Endothelial cell of umbilical vein (primary cell): ENCODE results near the gene CNGB1. TPM values are rescaled to one million over a fixed set of nuclear protein-coding genes. Genes with fewer than 3 reads are reported as not detected.

Experiments
- BruUV-seq: library from RNA; stranded (reverse); fragments of 400-500 nt; replicated peaks from 2 replicates; lab custom pipeline; 2021; lab: Mats Ljungman, UMichigan
- CTCF ChIA-PET: fragments of 300-600, 350-600 bp; sonication (Branson Sonifier 250); formaldehyde crosslinking; loops from one replicate; lab custom pipeline; 2021; ENCODE audit warnings: antibody characterized with exemption, inconsistent platforms; lab: Charles Lee
- POLR2A ChIA-PET: fragments of 300-600, 350-600 bp; sonication (Branson Sonifier 250); formaldehyde crosslinking; loops from one replicate; lab custom pipeline; 2021; ENCODE audit warnings: antibody characterized with exemption, inconsistent platforms; lab: Charles Lee
- DNase-seq: peaks from one replicate; pipeline ENCODE4 v3.0.0-alpha.2; 2011; ENCODE audit warnings: low read depth, low spot score
- FAIRE-seq: peaks from 2 replicates; lab custom pipeline; 2011; peaks lifted over from hg19 to GRCh38; lab: Jason Lieb, UNC
- H2AFZ ChIP-seq: 2 replicates; pipeline ENCODE4 v1.6.0; 2012; ENCODE audit warnings: low read depth, low read length, control low read depth, inconsistent platforms
- H3K27ac ChIP-seq: 2 replicates; pipeline ENCODE4 v1.5.1; 2011; ENCODE audit warnings: low read depth, mild to moderate bottlenecking, control low read depth, low read length, moderate library complexity; ENCODE audit not compliant: insufficient read depth
- H3K27me3 ChIP-seq, 2 experiments: 2 replicates each; pipeline versions ENCODE4 v1.6.0 to v1.6.1; 2011; ENCODE audit warnings: low read length in 2 of 2, mixed read lengths in 1 of 2; ENCODE audit not compliant: control insufficient read depth in 2 of 2, insufficient read depth in 2 of 2
- H3K36me3 ChIP-seq, 2 experiments: 2 replicates in 1 of 2; 3 replicates in 1 of 2; pipeline ENCODE4 v1.5.1; 2011; ENCODE audit warnings: low read length in 2 of 2, mild to moderate bottlenecking in 1 of 2, moderate library complexity in 1 of 2; ENCODE audit not compliant: control insufficient read depth in 2 of 2, insufficient read depth in 2 of 2; ENCODE audit errors: extremely low read depth in 1 of 2
- H3K4me1 ChIP-seq: 3 replicates; pipeline ENCODE4 v1.5.1; 2011; ENCODE audit warnings: mild to moderate bottlenecking, low read length; ENCODE audit not compliant: control insufficient read depth, insufficient read depth; ENCODE audit errors: extremely low read depth
- H3K4me2 ChIP-seq: 2 replicates; pipeline ENCODE4 v1.6.1; 2011; ENCODE audit warnings: low read length, control low read depth, mixed read lengths; ENCODE audit not compliant: insufficient read depth
- H3K4me3 ChIP-seq, 3 experiments: fragments of 200-600 bp in 1 of 3; sonication (generic), shearing (Covaris generic) in 1 of 3; replicated peaks in 1 of 3; 2 replicates each; pipeline ENCODE4 v1.5.1; 2011 to 2016; ENCODE audit warnings: control low read depth in 3 of 3, low read length in 3 of 3, mild to moderate bottlenecking in 2 of 3, inconsistent platforms in 1 of 3, low read depth in 1 of 3, moderate library complexity in 1 of 3; ENCODE audit not compliant: insufficient read depth in 1 of 3
- H3K79me2 ChIP-seq: 2 replicates; pipeline ENCODE4 v1.6.0; 2012; ENCODE audit warnings: low read length, inconsistent platforms; ENCODE audit not compliant: control insufficient read depth, insufficient read depth
- H3K9ac ChIP-seq: replicated peaks from 2 replicates; pipeline ENCODE3; 2011; ENCODE audit warnings: low read length, control low read depth; ENCODE audit not compliant: insufficient read depth; ENCODE audit errors: extremely low read depth
- H3K9me1 ChIP-seq: replicated peaks from 3 replicates; pipeline ENCODE4 v1.6.0; 2011; ENCODE audit warnings: mild to moderate bottlenecking, low read length; ENCODE audit not compliant: control insufficient read depth, insufficient read depth; ENCODE audit errors: extremely low read depth
- H3K9me3 ChIP-seq: replicated peaks from 2 replicates; pipeline ENCODE4 v1.5.1; 2012; ENCODE audit warnings: low read length, inconsistent platforms; ENCODE audit not compliant: control insufficient read depth, insufficient read depth
- H4K20me1 ChIP-seq: replicated peaks from 2 replicates; pipeline ENCODE3; 2011; ENCODE audit warnings: mild to moderate bottlenecking, low read length; ENCODE audit not compliant: control insufficient read depth, insufficient read depth; ENCODE audit errors: extremely low read depth
- EZH2 ChIP-seq: IDR thresholded peaks from 2 replicates; pipeline ENCODE4 v1.6.1; 2012; ENCODE audit warnings: borderline replicate concordance, low read depth, mild to moderate bottlenecking, moderate library complexity, low read length, inconsistent platforms; ENCODE audit not compliant: severe bottlenecking
- FOS ChIP-seq: IDR thresholded peaks from 2 replicates; pipeline ENCODE4 v1.6.1; 2011; ENCODE audit warnings: mild to moderate bottlenecking, low read length, moderate library complexity, borderline replicate concordance; ENCODE audit not compliant: insufficient read depth
- GATA2 ChIP-seq: IDR thresholded peaks from 2 replicates; pipeline ENCODE4 v1.7.0; 2011; ENCODE audit warnings: low read depth, mild to moderate bottlenecking, moderate library complexity, mixed read lengths, low read length; ENCODE audit not compliant: insufficient read length, insufficient read depth
- JUN ChIP-seq: IDR thresholded peaks from 2 replicates; pipeline ENCODE4 v1.6.1; 2011; ENCODE audit warnings: borderline replicate concordance, low read depth; ENCODE audit not compliant: insufficient read length, insufficient read depth
- MYC ChIP-seq: IDR thresholded peaks from one replicate; pipeline ENCODE4 v1.6.1; 2011; ENCODE audit warnings: mild to moderate bottlenecking, low read depth, low read length
- POLR2A ChIP-seq: IDR thresholded peaks from 2 replicates; pipeline ENCODE4 v1.6.1; 2012; ENCODE audit warnings: low read depth, mild to moderate bottlenecking, control low read depth, low read length
- POLR2AphosphoS5 ChIP-seq: IDR thresholded peaks from 2 replicates; pipeline ENCODE4 v1.6.1; 2012; ENCODE audit warnings: low read depth, mild to moderate bottlenecking, control low read depth, low read length, moderate library complexity; ENCODE audit not compliant: insufficient read depth
- dilution Hi-C: fragments of 300-500 bp; cut with MboI; formaldehyde crosslinking; loops from one replicate; pipeline ENCODE4 v1.15.0; 2019; ENCODE audit warnings: low sequenced_read_pairs; ENCODE audit not compliant: extremely low pct_ligation_motif_present
- intact Hi-C: fragments of 100-400 bp; cut with micrococcal nuclease; formaldehyde crosslinking; loops from one replicate; pipeline ENCODE4 v1.10.0; 2022
- polyA plus RNA-seq, 4 experiments: library from polyadenylated mRNA; depleted of rRNA in 3 of 4; stranded (reverse) in 3 of 4; unstranded in 1 of 4; fragments of >200 nt; gene quantifications; 2 replicates each; pipeline versions ENCODE4 v1.2.1 to v1.2.3, GENCODE V29; 2011 to 2012; ENCODE audit warnings: missing spikeins in 1 of 4
- total RNA-seq: library from RNA; stranded (reverse); gene quantifications from 2 replicates; pipeline ENCODE4 v1.2.3, GENCODE V29; 2021
- TF ChIP-seq, protein P1 (sequence below), 2 donors: IDR thresholded peaks; 1 replicate in 1 of 2; 2 replicates in 1 of 2; pipeline ENCODE4 v1.5.1; 2011; ENCODE audit warnings: low read length in 2 of 2, mild to moderate bottlenecking in 2 of 2, moderate library complexity in 2 of 2, control low read depth in 1 of 2, inconsistent platforms in 1 of 2, low read depth in 1 of 2; ENCODE audit not compliant: insufficient read depth in 1 of 2; ENCODE audit errors: extremely low read depth in 1 of 2
- TF ChIP-seq, protein P2 (sequence below): IDR thresholded peaks from 2 replicates; pipeline ENCODE4 v1.6.1; 2011; ENCODE audit not compliant: insufficient read depth, insufficient read length

Gene CNGB1
- total and polyA plus RNA-seq, 2 donors (not counting 3 experiments of a cell fraction or from before 2014, with no cell fraction given) = not detected

DNA sequence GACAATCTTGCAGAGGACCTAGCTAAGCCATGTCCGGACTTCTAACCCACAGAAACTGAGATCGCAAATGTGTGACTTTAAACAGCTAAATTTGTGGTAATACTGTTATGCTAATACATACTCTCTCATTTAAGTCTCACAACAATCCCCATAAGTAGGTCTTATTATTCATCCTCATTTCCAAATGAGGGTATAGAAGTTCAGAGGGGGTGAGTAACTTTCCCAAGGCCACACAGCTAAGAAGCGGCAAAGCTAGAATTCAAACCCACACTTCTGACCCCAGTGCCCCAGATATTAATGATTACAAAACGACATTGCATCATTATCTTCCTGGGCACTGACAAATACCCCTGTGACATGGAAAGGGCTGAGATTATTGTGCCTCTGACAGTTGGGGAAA lies 81.4 kb downstream of the CNGB1 start:
- dilution Hi-C loops = no loop called here
- Histone ChIP-seq H3K27ac (no peak overlapping the region), H3K4me1 (peaks cover 18% of the 10 kb centered on the region)

More for the DNA sequence above, 81.4 kb downstream of the CNGB1 start:
- Histone ChIP-seq H3K36me3 (no peaks in the 10 kb centered on the region), H2AFZ (no peak overlapping the region), H3K9me1 (no peaks in the 10 kb centered on the region), H3K9ac (no peak overlapping the region), H4K20me1 (no peaks in the 10 kb centered on the region), H3K4me2 (no peak overlapping the region), H3K79me2 (no peaks in the 10 kb centered on the region), H3K4me3 (no peak overlapping the region), H3K9me3 (no peaks in the 10 kb centered on the region), H3K27me3 (peaks cover 7 to 10% of the 10 kb centered on the region in 2 experiments)
- intact Hi-C loops = no loop called here
- no TSS peak for BruUV-seq
- FAIRE-seq (no peak), DNase-seq (no peak)
- POLR2A ChIA-PET = no interaction called here
- TF ChIP-seq JUN (no peak), POLR2AphosphoS5 (no peak), MYC (no peak), EZH2 (no peak), FOS (no peak), GATA2 (no peak), POLR2A (no peak)
- TF ChIP-seq, protein P1, sequence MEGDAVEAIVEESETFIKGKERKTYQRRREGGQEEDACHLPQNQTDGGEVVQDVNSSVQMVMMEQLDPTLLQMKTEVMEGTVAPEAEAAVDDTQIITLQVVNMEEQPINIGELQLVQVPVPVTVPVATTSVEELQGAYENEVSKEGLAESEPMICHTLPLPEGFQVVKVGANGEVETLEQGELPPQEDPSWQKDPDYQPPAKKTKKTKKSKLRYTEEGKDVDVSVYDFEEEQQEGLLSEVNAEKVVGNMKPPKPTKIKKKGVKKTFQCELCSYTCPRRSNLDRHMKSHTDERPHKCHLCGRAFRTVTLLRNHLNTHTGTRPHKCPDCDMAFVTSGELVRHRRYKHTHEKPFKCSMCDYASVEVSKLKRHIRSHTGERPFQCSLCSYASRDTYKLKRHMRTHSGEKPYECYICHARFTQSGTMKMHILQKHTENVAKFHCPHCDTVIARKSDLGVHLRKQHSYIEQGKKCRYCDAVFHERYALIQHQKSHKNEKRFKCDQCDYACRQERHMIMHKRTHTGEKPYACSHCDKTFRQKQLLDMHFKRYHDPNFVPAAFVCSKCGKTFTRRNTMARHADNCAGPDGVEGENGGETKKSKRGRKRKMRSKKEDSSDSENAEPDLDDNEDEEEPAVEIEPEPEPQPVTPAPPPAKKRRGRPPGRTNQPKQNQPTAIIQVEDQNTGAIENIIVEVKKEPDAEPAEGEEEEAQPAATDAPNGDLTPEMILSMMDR (IDR thresholded peaks at IDR 0.05; ENCODE audit: extremely low read depth in 1 of 2, insufficient read depth in 1 of 2, low read depth in 1 of 2, low read length in 2 of 2) = no peak
- TF ChIP-seq, protein P2, sequence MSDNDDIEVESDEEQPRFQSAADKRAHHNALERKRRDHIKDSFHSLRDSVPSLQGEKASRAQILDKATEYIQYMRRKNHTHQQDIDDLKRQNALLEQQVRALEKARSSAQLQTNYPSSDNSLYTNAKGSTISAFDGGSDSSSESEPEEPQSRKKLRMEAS = no peak
- CTCF ChIA-PET = interaction anchor here (1.8 kb wide), 1 partner anchor 10 kb away, joined by 7 read pairs; no protein-coding TSS in a partner anchor
